GM23248 (cell line): ENCODE results near the gene BICDL2. TPM values are rescaled to one million over a fixed set of nuclear protein-coding genes. Genes with fewer than 3 reads are reported as not detected.
"Not testable (repeated sequence)": the region's sequence is repeated elsewhere in the genome, so short reads cannot be mapped to it uniquely, and the experiment has no call there.

Experiments
- DNase-seq: peaks from one replicate; pipeline ENCODE4 v3.0.0-alpha.2; 2015
- H2AFZ ChIP-seq: fragments of 200-600 bp; sonication (generic); 2 replicates; pipeline ENCODE4 v1.6.1; 2016; ENCODE audit warnings: antibody characterized with exemption
- H3F3A ChIP-seq: fragments of 200-600 bp; sonication (generic); 2 replicates; pipeline ENCODE4 v1.6.1; 2016; ENCODE audit warnings: mild to moderate bottlenecking, antibody characterized with exemption, mixed run types; ENCODE audit not compliant: insufficient read depth
- H3K27ac ChIP-seq: fragments of 200-600 bp; sonication (generic); 2 replicates; pipeline ENCODE4 v1.5.1; 2016; ENCODE audit warnings: mild to moderate bottlenecking
- H3K27me3 ChIP-seq: fragments of 200-600 bp; sonication (generic); replicated peaks from 2 replicates; pipeline ENCODE4 v1.6.1; 2016; ENCODE audit warnings: mild to moderate bottlenecking; ENCODE audit not compliant: insufficient read depth
- H3K36me3 ChIP-seq: fragments of 200-600 bp; sonication (generic); 2 replicates; pipeline ENCODE4 v1.6.1; 2016; ENCODE audit warnings: low read depth, mild to moderate bottlenecking
- H3K4me1 ChIP-seq: fragments of 200-600 bp; sonication (generic); 2 replicates; pipeline ENCODE4 v1.6.1; 2016; ENCODE audit warnings: mild to moderate bottlenecking; ENCODE audit not compliant: insufficient read depth
- H3K4me2 ChIP-seq: fragments of 200-600 bp; sonication (generic); one replicate; pipeline ENCODE4 v1.6.1; 2016; ENCODE audit warnings: mild to moderate bottlenecking; ENCODE audit not compliant: unreplicated experiment
- H3K4me3 ChIP-seq: fragments of 200-600 bp; sonication (generic); 2 replicates; pipeline ENCODE4 v1.5.1; 2016; ENCODE audit warnings: mild to moderate bottlenecking
- H3K79me2 ChIP-seq: fragments of 200-600 bp; sonication (generic); 2 replicates; pipeline ENCODE4 v1.6.1; 2016; ENCODE audit warnings: mild to moderate bottlenecking; ENCODE audit not compliant: insufficient read depth
- H3K9ac ChIP-seq: fragments of 200-600 bp; sonication (generic); 2 replicates; pipeline ENCODE4 v1.6.1; 2016; ENCODE audit warnings: mild to moderate bottlenecking
- H3K9me2 ChIP-seq: fragments of 200-600 bp; sonication (generic); 2 replicates; pipeline ENCODE4 v1.6.1; 2016; ENCODE audit warnings: mixed run types, mild to moderate bottlenecking, moderate library complexity; ENCODE audit not compliant: insufficient read depth
- H3K9me3 ChIP-seq: fragments of 200-600 bp; sonication (generic); one replicate; pipeline ENCODE4 v1.6.1; 2017; ENCODE audit warnings: low read depth
- H4K20me1 ChIP-seq: fragments of 200-600 bp; sonication (generic); 2 replicates; pipeline ENCODE4 v1.6.0; 2016; ENCODE audit not compliant: insufficient read depth
- EZH2 ChIP-seq: fragments of 200-600 bp; sonication (generic); IDR thresholded peaks from 2 replicates; pipeline ENCODE4 v1.6.1; 2018; ENCODE audit warnings: antibody characterized with exemption, mild to moderate bottlenecking; ENCODE audit not compliant: insufficient read depth, poor library complexity, severe bottlenecking
- EZH2phosphoT487 ChIP-seq: fragments of 200-600 bp; sonication (generic); IDR thresholded peaks from 2 replicates; pipeline ENCODE4 v1.6.1; 2018; ENCODE audit warnings: antibody characterized with exemption, moderate library complexity, mild to moderate bottlenecking, low read depth; ENCODE audit not compliant: insufficient read depth
- WGBS, 2 experiments: methylation state at CpG; one replicate each; pipeline ENCODE4 v1.1.6; 2015 to 2017; ENCODE audit warnings: low lambda C conversion rate in 2 of 2, low coverage in 1 of 2; ENCODE audit errors: missing lambda C conversion rate in 2 of 2; 5-methylcytosine and 5-hydroxymethylcytosine counted together
- in situ Hi-C: fragments of 300-500 bp; cut with MboI; formaldehyde crosslinking; loops from 2 replicates; pipeline ENCODE4 v1.15.0; 2020
- polyA plus RNA-seq: library from polyadenylated mRNA; unstranded; fragments of >200 nt; fragmentation: Nextera tagmentation; extraction: Ambion mirVana; gene quantifications from 2 replicates; pipeline ENCODE4 v1.2.1, GENCODE V29; 2016
- total RNA-seq: library from RNA; depleted of rRNA; stranded (reverse); fragments of >200 nt; shearing (Covaris generic); gene quantifications from 2 replicates; pipeline ENCODE4 v1.2.3, GENCODE V29; 2014; rRNA removed

BICDL2 gene
- 0.11 TPM in 1 of 2 replicates, not detected in the other for total RNA-seq
- 0.30 and 0.63 TPM in 2 replicates for polyA plus RNA-seq

GRCh38 chr16:3036726-3037315 is at the start of gene BICDL2:
TSS of gene BICDL2 (minus strand) at chr16:3036944. CDS start at chr16:3035496, 1,448 bp downstream.
- Histone ChIP-seq H3K9ac (no peak within 1 kb of the TSS), H2AFZ (no peak within 1 kb of the TSS), H3K79me2 (no peaks in the 10 kb centered on the region), H3K4me2 (no peak within 1 kb of the TSS), H3F3A (no peaks in the 10 kb centered on the region), H3K4me1 (no peaks in the 10 kb centered on the region), H4K20me1 (no peaks in the 10 kb centered on the region), H3K9me2 (no peaks in the 10 kb centered on the region), H3K27ac (no peak within 1 kb of the TSS), H3K4me3 (no peak within 1 kb of the TSS), H3K36me3 (no peaks in the 10 kb centered on the region), H3K9me3 (no peaks in the 10 kb centered on the region), H3K27me3 (peaks cover 42% of the 10 kb centered on the region)
- 12 to 16% methylated on average over 31 to 33 of the region's 44 CpGs for WGBS, 2 experiments
- TF ChIP-seq EZH2phosphoT487 (0 out of 2 replicates have a peak, but pooled peaks have one; percentile 30), EZH2 (no peak)
- in situ Hi-C loops = no loop called here
- no peak for DNase-seq

GRCh38 chr16:3085868-3086595 is 49.3 kb upstream of the BICDL2 start:
- Histone ChIP-seq H3K4me2 (no peak overlapping the region), H3K79me2 (no peaks in the 10 kb centered on the region), H3K9me3 (no peaks in the 10 kb centered on the region), H3K36me3 (no peaks in the 10 kb centered on the region), H3F3A (no peaks in the 10 kb centered on the region), H4K20me1 (no peaks in the 10 kb centered on the region), H3K4me1 (no peaks in the 10 kb centered on the region), H3K4me3 (no peak overlapping the region), H3K9me2 (no peaks in the 10 kb centered on the region), H3K27me3 (peaks cover 2% of the 10 kb centered on the region; the same call in 1 of the 2 replicates), H3K27ac (no peak overlapping the region), H2AFZ (no peak overlapping the region), H3K9ac (no peak overlapping the region)
- 80 to 81% methylated on average over 16 to 17 of the region's 17 CpGs for WGBS, 2 experiments
- in situ Hi-C loops = no loop called here
- no peak for DNase-seq
- no peak for TF ChIP-seq EZH2
- TF ChIP-seq EZH2phosphoT487 = no peak

- H3K4me3 ChIP-seq = no peak overlapping the region
- H3K9me2 ChIP-seq = no peaks in the 10 kb centered on the region
- H3K27me3 ChIP-seq = no peaks in the 10 kb centered on the region; the same call in 1 of the 2 replicates
- TF ChIP-seq EZH2 (no peak), EZH2phosphoT487 (no peak)
- no peaks in the 10 kb centered on the region for H3K9me3 ChIP-seq
- no peak overlapping the region for H2AFZ ChIP-seq
- H3K36me3 ChIP-seq = no peaks in the 10 kb centered on the region
- no peak for DNase-seq
- no peaks in the 10 kb centered on the region for H3K4me1 ChIP-seq
- no peaks in the 10 kb centered on the region for H3K79me2 ChIP-seq
- no peak overlapping the region for H3K9ac ChIP-seq
- in situ Hi-C loops = no loop called here
- no peak overlapping the region for H3K4me2 ChIP-seq
- 66 to 68% methylated on average over 7 of the region's 7 CpGs for WGBS, 2 experiments
- H3F3A ChIP-seq = no peaks in the 10 kb centered on the region
- no peak overlapping the region for H3K27ac ChIP-seq
- no peaks in the 10 kb centered on the region for H4K20me1 ChIP-seq
These were observed 48.4 kb upstream of the BICDL2 start for GRCh38 chr16:3084969-3085670.

- Histone ChIP-seq H3K9me3 (no peaks in the 10 kb centered on the region), H3K27ac (no peak overlapping the region), H4K20me1 (no peaks in the 10 kb centered on the region), H3F3A (no peaks in the 10 kb centered on the region), H3K4me3 (no peak overlapping the region), H3K79me2 (no peaks in the 10 kb centered on the region), H2AFZ (no peak overlapping the region), H3K4me1 (no peaks in the 10 kb centered on the region), H3K27me3 (peaks cover 3% of the 10 kb centered on the region), H3K36me3 (no peaks in the 10 kb centered on the region), H3K9ac (no peak overlapping the region), H3K9me2 (no peaks in the 10 kb centered on the region), H3K4me2 (no peak overlapping the region)
- in situ Hi-C loops = no loop called here
- DNase-seq = no peak
- no peak for TF ChIP-seq EZH2phosphoT487
- no peak for TF ChIP-seq EZH2
- 25 to 29% methylated on average over 1 of the region's 1 CpG for WGBS, 2 experiments
These were observed 47.7 kb upstream of the BICDL2 start for GRCh38 chr16:3084491-3084890.

GRCh38 chr16:3083408-3083807 is 46.7 kb upstream of the BICDL2 start:
- H3F3A ChIP-seq, H3K9me2 ChIP-seq, H3K9ac ChIP-seq, H3K36me3 ChIP-seq, H4K20me1 ChIP-seq, H3K9me3 ChIP-seq, H3K27ac ChIP-seq, H3K4me3 ChIP-seq, H3K4me1 ChIP-seq, DNase-seq, H3K4me2 ChIP-seq, H2AFZ ChIP-seq, in situ Hi-C loops, H3K79me2 ChIP-seq: not testable (repeated sequence)
- WGBS, 2 experiments = 72 to 73% methylated on average over 8 of the region's 8 CpGs
- H3K27me3 ChIP-seq = peaks cover 14% of the 10 kb centered on the region

- 67 to 79% methylated on average over 11 to 13 of the region's 13 CpGs for whole genome bisulfite sequencing, 2 experiments
- in situ Hi-C loops = not testable (repeated sequence)
These were observed 45.2 kb upstream of the BICDL2 start for GRCh38 chr16:3081957-3082356.

More at GRCh38 chr16:3081957-3082356, 45.2 kb upstream of the BICDL2 start:
- not testable (repeated sequence) for H3K9me3 ChIP-seq, H3K9ac ChIP-seq, H3K36me3 ChIP-seq, H3K9me2 ChIP-seq, H3K4me1 ChIP-seq, H4K20me1 ChIP-seq, H3K4me2 ChIP-seq, H3K4me3 ChIP-seq, H3F3A ChIP-seq, H2AFZ ChIP-seq, H3K79me2 ChIP-seq, H3K27ac ChIP-seq, DNase-seq
- H3K27me3 ChIP-seq = peaks cover 29% of the 10 kb centered on the region
